Osteocyte (in vitro differentiated cells): ENCODE data around the gene PDE1C. TPM values are rescaled to one million over a fixed set of nuclear protein-coding genes. Genes with fewer than 3 reads are reported as not detected.

ENCODE experiments used
- DNase-seq: peaks from one replicate; pipeline ENCODE4 v3.0.0; 2021; ENCODE audit warnings: mixed read lengths; ENCODE audit not compliant: unreplicated experiment; ENCODE audit errors: extremely low spot score
- H3K27ac Mint-ChIP-seq: one replicate; pipeline ENCODE4 v1.8.0; 2021; ENCODE audit warnings: mild to moderate bottlenecking, mixed read lengths; ENCODE audit not compliant: unreplicated experiment
- H3K27me3 Mint-ChIP-seq: one replicate; pipeline ENCODE4 v1.8.0; 2021; ENCODE audit warnings: mixed read lengths; ENCODE audit not compliant: unreplicated experiment
- H3K36me3 Mint-ChIP-seq: one replicate; pipeline ENCODE4 v1.8.0; 2021; ENCODE audit warnings: mixed read lengths; ENCODE audit not compliant: unreplicated experiment
- H3K4me1 Mint-ChIP-seq: one replicate; pipeline ENCODE4 v1.8.0; 2021; ENCODE audit warnings: mixed read lengths; ENCODE audit not compliant: unreplicated experiment
- H3K4me3 Mint-ChIP-seq: one replicate; pipeline ENCODE4 v1.8.0; 2021; ENCODE audit warnings: mild to moderate bottlenecking, moderate library complexity, mixed read lengths; ENCODE audit not compliant: unreplicated experiment
- H3K9me3 Mint-ChIP-seq: one replicate; pipeline ENCODE4 v1.8.0; 2021; ENCODE audit warnings: mixed read lengths; ENCODE audit not compliant: unreplicated experiment
- total RNA-seq: library from RNA; stranded (reverse); gene quantifications from 2 replicates; pipeline ENCODE4 v1.2.1, GENCODE V29; 2021
- TF ChIP-seq, protein P1 (sequence below): fragments of 200-600 bp; sonication (generic); IDR thresholded peaks from 2 replicates; pipeline ENCODE4 v1.5.0; 2021; ENCODE audit warnings: antibody characterized with exemption, mild to moderate bottlenecking, moderate library complexity

Gene PDE1C
- total RNA-seq, 1 donor from 2014 or later, result 187 TPM

DNA sequence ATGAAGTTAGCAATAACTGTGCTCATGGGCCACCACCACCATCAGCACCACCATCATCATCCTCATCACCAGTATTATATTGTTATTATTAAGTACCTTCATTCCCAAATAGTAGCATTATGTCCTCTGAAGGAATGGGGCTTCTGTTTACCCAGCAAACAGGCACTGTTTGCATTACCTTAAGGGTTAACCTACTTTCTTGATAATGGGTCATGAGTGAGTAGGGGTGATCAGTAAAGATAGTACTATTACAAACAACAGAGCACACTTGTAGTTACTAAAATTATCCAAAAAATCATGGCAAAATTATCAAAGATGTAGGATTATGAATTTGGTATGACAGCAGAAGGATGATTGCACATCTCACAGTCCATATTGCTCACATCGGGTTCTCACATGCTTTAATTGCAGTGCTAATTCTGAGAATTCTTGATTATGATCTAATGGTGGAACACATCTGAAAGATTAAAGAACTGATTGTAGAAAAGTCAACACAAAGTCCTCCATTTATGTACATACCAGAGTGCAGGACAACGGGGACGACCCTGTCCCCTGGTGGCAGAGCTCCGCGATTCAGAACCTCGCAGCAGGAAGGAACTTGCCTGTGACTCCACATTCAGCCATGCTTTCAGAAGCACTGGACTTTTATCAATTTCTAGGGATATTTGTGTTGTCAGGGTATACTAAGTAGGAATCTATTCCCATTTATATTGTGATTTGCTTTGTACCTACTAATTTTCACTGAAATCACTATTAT lies 31.0 kb downstream of the PDE1C start:
- TF ChIP-seq, protein P1, sequence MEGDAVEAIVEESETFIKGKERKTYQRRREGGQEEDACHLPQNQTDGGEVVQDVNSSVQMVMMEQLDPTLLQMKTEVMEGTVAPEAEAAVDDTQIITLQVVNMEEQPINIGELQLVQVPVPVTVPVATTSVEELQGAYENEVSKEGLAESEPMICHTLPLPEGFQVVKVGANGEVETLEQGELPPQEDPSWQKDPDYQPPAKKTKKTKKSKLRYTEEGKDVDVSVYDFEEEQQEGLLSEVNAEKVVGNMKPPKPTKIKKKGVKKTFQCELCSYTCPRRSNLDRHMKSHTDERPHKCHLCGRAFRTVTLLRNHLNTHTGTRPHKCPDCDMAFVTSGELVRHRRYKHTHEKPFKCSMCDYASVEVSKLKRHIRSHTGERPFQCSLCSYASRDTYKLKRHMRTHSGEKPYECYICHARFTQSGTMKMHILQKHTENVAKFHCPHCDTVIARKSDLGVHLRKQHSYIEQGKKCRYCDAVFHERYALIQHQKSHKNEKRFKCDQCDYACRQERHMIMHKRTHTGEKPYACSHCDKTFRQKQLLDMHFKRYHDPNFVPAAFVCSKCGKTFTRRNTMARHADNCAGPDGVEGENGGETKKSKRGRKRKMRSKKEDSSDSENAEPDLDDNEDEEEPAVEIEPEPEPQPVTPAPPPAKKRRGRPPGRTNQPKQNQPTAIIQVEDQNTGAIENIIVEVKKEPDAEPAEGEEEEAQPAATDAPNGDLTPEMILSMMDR, result peak; percentile 22
- peaks cover 53% of the 10 kb centered on the region for H3K36me3 Mint-ChIP-seq
- no peaks in the 10 kb centered on the region for H3K27me3 Mint-ChIP-seq
- H3K4me1 Mint-ChIP-seq, result peaks cover 55% of the 10 kb centered on the region
- no peak overlapping the region for H3K27ac Mint-ChIP-seq
- peaks cover 5% of the 10 kb centered on the region for H3K9me3 Mint-ChIP-seq
- DNase-seq, result no peak
- H3K4me3 Mint-ChIP-seq, result no peak overlapping the region

DNA sequence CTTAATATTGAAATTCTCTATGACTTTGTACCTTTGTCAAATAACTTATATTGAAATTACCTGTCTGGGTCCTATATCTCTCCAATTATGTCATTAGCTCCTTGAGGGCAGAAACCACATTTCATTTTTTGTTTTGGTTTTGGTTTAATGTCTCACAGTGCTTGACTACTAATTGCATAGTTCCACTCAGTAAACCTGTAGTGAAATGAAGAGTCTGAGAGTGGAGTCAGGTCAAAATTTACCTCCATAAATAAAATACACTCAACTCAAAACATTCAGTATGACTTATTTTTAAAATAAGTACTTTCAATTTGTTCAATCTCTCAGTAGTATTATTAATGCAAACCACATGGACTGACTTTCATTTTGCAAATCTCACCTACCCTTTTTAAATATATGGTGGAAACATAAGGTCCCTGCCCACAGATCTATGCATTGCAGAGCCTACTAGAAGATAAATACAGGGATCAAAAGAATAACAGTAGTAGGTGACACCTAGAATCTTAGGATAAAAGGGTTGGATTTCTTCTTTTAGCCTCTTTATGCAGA lies 32.5 kb downstream of the PDE1C start:
- DNase-seq, result no peak
- TF ChIP-seq, protein P1, result no peak
- Mint-ChIP-seq H3K9me3 (peaks cover 5% of the 10 kb centered on the region), H3K27ac (peak overlapping the region; percentile 53), H3K36me3 (peaks cover 39% of the 10 kb centered on the region), H3K4me1 (peaks cover 42% of the 10 kb centered on the region), H3K4me3 (no peak overlapping the region), H3K27me3 (no peaks in the 10 kb centered on the region)

DNA sequence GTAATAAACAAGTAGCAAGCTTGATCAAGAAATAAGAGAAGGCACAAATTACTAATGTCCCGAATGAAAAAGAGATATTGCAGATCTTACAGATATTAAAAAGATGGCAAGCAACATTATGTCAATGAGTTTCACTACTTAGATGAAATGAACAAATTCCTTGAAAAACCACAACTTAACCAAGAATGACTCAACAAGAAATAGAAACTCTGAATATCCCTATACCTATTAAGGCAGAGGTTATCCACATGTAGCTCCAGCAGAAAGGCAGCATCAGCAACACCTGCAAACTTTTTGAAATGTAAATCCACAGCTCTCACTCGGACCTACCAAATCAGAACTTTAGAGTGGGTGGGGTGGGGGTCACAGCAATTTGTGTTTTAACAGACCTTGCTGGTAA lies 33.6 kb downstream of the PDE1C start:
- peaks cover 44% of the 10 kb centered on the region for H3K4me1 Mint-ChIP-seq
- peaks cover 33% of the 10 kb centered on the region for H3K36me3 Mint-ChIP-seq
- peaks cover 5% of the 10 kb centered on the region for H3K9me3 Mint-ChIP-seq
- no peak overlapping the region for H3K4me3 Mint-ChIP-seq
- H3K27me3 Mint-ChIP-seq, result no peaks in the 10 kb centered on the region
- DNase-seq, result no peak
- peak overlapping the region; percentile 49 for H3K27ac Mint-ChIP-seq
- TF ChIP-seq, protein P1, result no peak

GRCh38 chr7:32034052-32034451 lies 36.2 kb downstream of the PDE1C start:
- no peak for DNase-seq
- H3K27ac Mint-ChIP-seq, result no peak overlapping the region
- TF ChIP-seq, protein P1, result no peak
- no peak overlapping the region for H3K4me3 Mint-ChIP-seq
- H3K27me3 Mint-ChIP-seq, result no peaks in the 10 kb centered on the region
- H3K9me3 Mint-ChIP-seq, result peaks cover 5% of the 10 kb centered on the region
- H3K36me3 Mint-ChIP-seq, result peaks cover 34% of the 10 kb centered on the region
- peaks cover 55% of the 10 kb centered on the region for H3K4me1 Mint-ChIP-seq

DNA sequence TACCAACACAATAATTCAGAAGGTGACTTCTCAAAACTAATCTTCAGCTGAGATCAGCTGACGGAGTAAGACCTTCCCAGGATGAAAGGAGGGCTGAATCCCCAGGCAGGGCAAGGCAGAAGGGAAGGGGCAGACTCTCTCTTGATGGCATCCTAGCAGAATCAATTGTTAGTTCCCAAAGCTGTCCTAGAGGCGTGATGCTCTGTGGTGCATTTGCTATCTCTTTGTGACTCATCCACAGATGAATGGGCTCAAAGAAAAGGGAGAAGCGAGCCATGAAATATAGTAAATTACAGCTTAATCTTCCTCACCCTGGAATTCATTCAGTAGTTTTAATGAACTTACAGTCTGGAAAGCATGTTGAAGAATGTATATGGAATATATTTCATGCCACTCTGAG lies 37.2 kb downstream of the PDE1C start:
- Mint-ChIP-seq H3K36me3 (peaks cover 35% of the 10 kb centered on the region), H3K27ac (no peak overlapping the region), H3K9me3 (peaks cover 5% of the 10 kb centered on the region), H3K27me3 (no peaks in the 10 kb centered on the region), H3K4me1 (peaks cover 54% of the 10 kb centered on the region), H3K4me3 (no peak overlapping the region)
- TF ChIP-seq, protein P1, result no peak
- no peak for DNase-seq
